Kidney tubule cell (primary cell): ENCODE data around the gene PHGDH.
A peak's percentile ranks its signal among the peaks of the same experiment; 100 is the strongest.
"Not testable (repeated sequence)": the region's sequence is repeated elsewhere in the genome, so short reads cannot be mapped to it uniquely, and the experiment has no call there.

Source experiments
- DNase-seq: peaks from one replicate; pipeline ENCODE4 v3.0.0-alpha.2; 2018; ENCODE audit warnings: low spot score

PHGDH gene

DNA sequence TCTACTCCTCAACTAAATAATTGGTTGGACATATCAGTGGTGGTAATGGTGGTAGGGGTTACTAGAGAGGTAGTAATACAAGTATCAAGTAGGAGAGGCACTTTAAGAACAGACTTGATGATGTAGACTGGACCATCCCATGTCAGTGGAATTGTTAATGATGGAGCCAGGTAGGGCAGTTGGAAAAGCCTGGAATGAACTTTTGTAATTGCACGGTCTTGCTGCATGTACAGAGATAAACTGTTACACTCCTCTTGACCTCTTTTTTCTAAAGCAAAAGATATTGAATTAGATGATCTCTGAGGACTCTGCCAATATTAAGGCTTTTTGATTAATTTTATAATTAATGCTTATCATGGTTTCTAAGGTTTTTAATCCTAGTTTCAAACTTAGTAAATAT is 51.2 kb downstream of the PHGDH start:
- DNase-seq = no peak

DNA sequence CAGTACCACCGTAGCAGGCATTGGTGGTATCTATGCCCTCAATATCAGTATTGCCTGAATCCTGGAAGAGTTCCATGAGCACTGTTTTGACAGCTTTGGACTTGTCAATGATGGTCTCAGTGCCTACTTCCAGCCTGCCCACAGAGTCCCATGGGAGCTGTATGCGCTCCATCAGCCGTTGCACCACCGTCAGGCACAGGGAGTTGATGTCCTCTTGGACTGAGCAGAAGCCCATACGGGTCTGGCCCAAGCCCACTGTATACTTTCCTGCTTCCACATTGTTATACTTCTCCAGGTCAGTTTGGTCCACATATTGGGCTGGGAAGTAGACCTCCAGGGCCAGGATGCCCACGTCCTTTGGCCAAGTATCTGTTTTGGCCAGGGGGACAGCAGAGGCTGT is 52.5 kb downstream of the PHGDH start:
- DNase-seq = no peak

DNA sequence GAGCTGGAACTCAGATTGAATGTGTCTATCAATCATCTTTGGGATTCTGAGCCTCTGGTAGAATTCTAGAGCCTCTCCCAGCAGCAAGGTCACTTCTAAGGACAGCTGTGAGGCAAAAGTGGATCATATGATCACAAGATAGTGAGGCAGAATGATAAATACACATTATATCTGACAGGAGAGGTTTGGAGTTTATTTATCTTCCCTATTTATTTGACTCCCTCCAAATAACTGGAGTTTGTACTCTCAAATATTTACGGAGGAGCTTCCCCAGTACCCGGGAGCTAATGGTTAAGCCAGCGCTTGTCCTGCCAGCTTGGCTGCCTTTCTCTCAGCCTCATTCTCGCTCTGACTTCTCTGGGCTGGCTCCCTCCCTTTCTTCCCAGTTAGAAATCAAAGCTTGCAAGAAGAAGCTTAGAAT is 54.6 kb downstream of the PHGDH start:
- no peak for DNase-seq

DNA sequence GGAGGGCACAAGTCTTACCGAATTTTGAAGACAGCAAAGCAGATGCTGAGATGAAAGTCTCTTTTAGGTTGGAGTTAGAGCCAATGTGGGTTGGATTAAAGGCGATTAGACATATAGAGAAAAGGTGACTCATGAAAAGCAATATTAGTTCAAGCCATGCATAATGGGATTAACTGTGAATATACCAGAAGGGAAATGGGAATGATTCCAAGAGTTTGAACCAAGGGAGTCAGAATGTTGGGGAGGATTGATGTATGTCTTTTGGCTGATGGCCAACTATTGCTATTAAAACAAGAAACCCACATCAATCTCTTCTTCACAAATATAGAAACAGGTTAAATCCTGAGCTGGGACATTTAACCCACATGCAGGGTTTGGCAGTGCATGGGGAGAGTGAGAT is 55.8 kb downstream of the PHGDH start:
- no peak for DNase-seq

DNA sequence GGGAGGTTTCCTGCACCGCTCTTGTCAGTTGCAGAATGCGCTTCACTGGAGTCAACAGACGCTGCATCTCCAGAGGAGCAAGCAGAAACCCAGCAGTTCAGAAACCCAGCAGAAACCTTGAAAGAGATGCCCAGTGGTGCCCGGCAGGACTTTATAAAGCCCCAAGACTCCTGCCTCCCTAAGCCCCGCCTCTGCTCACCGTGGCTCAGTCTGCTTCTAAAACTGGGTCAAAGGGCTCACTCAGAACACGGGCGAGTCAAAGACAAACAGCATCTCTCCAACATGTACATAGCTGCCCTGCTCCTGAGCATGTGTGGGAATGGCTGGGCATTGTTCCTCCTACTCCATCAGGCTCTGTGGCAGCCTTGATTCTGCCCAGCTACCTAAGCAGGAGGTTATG is 57.0 kb downstream of the PHGDH start, which contains the start of gene HMGCS2:
Gene HMGCS2, minus strand, starts transcription at position 128 of the 400 bp plus-strand sequence. Its CDS starts 61 bp downstream, at position 67.
- no peak for DNase-seq

DNA sequence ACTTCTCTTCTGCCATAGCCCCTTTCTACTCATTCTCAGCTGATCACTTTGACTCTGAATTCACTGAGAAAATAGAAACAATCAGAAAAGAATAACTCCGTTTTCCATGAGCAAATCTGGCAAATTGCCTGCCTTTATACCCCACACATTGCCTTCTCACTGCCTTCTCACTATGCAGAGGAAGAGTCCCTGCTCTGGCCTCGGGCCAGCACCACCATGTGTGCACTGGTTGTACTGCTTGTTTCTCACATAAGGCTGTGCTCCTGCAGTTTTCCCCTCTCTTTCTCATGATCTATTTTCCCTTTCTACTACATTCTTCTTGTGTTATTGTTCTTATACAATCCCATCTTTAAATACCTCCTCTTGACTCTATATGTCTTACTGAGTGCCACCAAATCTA is 59.3 kb downstream of the PHGDH start:
- peak; percentile 26 for DNase-seq

DNA sequence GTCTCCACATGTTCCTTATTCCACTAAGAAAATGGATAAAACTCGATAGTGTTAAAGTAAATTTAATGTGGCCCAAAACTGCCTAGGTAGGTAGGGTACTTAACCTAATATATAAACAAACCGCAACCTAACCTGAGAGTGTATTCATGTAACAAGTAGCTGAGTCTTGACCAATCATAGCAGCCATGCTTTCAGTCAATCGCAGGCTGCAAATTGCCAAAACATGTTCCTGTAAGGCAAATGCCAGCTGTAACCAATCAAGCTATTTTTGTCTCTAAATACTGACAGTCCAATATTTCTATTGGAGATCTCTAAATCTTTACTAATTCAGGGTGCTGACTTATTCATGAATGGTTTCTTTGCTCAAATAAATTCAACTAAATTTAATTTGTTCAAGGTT is 60.0 kb downstream of the PHGDH start:
- DNase-seq = no peak

DNA sequence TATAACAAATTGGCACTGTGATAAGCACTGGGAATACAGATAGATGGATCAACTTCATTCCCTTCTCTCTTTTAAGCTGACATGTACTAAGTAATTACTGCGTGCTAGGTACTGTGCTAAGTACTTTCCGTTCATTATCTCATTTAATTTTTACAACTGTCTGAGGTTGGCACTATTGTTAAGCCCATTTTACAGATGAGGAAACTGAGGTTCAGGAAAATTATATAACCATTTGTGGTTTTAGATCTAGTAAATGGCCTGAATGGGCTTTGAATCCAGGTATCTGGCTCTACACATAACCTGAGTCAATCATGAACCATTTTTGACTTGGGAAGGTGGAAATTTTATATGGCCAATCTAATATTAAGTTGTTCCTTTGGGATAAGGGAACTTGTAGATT is 60.6 kb downstream of the PHGDH start:
- DNase-seq = no peak

DNA sequence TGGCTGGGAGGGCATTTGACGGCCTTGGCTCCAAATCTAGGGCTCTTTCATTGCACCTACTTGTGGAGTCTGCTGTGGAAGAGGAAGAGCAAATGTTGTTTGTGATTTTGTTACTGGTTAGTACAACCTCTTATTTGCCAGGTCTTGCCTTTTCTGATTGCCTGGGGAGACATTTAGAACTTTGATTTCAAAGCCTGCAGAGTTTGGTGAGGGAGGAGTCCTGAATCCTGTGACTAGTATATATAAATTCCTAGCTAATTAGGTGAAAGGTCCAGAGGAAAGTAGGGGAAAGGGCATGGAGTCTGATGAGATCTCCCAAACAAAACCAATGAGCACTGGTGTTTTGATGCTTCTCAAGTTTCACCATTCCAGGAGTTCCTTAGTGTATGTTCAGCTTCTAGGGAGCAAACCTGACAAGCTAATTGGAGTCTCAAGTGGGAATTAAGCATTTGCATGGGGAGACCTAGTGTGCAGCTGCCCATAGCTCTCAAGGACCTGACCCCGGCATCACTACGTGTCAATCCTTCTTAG is 62.0 kb downstream of the PHGDH start:
- peak; percentile 11 for DNase-seq

DNA sequence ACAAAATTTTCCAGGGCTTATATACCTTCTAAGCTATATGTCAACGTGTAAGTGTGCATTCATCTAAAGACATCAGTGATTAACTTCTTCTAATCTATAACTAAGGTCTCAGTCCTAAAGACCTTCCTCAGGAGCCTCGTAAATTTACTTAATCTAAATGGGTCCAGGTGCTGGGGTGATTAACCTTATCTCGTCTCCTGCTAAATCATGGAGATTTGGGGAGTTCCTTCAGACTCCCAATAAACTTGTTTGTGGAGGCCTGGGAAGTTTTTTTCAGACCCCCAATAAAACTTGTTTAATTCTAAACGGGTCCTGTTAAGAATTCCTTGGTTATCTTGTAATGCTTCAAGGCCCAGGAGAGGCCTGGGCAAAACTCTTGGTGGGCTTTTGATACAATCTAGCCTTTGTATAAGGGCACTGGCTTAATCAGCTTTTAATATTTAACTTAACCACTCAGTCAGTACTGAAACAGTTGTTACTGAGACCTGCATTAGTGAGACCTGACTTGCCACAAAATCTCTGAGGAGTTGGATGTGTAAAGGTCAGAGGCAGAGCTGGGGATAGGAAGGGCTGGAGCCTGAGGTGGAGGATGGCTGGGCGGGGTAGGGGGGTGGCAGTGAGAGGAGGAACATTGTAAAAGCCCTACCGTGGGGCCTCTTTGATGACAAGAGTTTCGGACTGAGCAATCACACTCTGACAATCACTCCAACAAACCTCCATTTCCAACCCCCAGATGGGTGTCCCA is 63.2 kb downstream of the PHGDH start:
- peak; percentile 61 for DNase-seq

DNA sequence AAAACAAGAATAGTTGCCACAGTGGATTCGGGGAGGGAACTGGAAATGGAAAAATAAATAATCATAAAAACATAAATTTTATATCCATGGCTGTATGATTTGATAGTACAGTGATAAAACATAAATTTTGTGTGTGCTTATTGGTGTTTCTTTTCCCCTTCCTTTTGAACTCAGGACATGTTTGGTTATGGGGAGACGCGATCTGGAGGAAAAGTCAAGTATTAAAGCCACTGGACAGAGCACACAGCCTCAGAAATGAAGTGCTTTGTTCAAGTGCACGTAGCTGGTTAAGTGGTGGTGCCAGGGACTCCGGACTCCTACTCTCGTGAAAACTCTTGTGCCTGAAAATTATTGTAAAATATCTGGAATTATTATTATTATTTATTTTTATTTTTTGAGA is 66.6 kb downstream of the PHGDH start:
- DNase-seq = no peak

DNA sequence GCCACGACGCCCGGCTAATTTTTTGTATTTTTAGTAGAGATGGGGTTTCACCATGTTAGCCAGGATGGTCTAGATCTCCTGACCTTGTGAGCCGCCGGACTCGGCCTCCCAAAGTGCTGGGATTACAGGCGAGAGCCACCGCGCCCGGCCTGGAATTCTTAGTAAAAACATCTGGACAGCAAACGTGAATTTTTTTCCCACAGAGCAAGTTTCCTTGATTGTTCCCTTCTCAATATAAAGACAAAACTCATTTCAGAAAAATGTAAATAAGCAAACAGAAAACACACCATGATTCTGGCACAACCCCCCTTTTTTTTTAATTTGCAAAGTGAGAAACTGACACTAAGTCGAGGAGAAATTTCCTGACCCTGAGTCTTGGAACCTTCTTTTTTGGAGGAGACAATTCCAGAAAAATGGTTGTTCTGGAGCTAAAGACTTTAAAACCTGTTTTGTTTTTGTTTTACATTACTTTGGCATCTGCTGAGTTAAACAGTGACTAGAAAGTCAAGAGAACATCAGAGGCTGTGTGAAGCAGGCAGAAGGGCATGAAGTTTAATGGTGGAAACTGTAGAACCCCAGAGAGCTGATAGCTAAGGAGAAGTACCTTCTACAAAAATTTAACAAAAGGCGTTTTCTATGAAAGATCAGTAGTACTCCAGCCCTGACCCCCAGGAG is 67.3 kb downstream of the PHGDH start:
- DNase-seq = no peak

DNA sequence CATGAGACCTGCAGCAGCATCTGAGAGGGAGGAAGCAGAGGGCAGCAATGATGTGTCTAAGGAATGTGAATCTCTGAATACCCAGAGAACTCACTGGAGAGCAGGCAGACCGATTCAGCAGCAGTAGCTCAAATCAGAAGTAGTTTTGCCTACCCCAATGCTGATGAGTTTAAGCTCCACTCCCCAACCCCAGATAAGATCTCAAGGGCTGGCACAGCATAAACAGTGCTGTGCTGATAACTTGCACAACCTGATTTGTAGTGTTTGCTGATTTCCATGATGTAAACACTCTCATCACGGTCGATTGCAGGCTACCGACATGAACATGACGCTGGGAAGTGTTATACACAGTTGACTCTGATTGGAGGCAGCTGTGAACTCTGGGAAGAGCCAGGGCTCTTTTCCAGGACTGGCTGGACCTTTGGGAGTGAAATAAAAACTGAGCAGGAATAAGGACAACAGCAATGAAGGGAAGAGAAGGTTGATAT is 68.2 kb downstream of the PHGDH start:
- peak; percentile 42 for DNase-seq

DNA sequence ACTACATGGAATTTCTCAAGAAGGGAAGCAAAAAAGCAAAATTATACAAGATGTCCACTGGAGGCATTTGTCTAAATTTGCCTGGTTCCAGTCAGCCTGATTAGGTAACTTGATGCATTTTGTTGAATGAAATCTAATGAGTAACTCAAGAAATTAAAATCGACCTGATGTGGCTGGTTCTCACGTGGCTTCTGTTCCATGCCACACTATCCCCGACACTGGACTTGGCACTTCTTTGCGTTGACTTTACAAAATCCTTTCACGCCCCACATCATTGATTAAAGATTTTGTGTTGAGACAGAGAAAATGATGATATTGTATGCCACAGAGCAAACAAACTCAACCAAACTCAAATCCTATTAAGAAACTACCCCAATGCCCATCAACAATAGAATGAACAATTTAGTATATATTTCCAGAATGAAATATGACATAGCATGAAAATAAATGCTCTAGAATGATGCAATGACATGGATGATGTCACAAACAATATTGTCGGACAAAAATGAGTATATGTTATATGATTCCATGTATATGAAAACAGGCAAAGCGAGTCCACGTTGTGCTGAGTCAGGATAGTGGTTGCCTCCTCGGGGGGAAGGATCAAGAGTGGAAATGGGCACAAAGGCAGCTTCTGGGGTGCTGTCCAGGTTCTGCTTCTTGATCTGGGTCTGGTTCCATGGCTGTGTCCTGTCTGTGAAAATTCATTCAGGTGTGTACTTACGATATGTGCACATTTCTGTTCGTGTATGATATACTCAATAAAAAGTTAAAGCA is 69.9 kb downstream of the PHGDH start:
- DNase-seq = no peak

DNA sequence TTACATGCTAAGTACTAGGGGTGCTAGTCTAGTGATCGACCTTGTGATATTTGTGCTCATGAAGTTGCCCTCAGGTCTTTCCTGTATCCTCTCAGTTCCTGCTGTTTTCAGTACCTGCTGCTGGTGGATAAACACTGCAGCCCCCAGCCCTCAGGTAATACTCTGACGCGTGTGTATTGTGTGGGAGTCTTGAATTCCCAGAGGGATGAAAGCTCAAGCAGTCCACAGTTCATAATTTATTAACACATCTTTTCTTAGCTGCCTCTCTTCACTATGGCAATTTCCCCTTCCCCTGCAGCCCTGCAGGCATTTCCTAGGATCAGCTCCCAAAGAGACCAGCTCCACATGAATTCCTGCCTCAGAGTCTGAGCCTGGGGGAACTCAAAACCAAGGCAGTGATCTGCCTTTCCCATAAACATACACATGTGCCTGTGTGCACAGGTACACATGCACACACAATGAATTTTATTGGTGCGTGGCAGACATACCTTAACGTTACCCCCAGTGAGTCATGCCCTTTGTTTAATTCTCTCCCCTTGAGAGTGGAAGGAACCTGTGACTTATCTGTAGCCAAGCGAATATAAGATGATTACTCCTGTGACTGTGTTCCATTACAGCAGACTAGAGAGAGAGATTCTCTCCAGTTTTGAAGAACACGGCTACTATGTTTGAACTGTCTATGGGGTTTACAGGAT is 71.0 kb downstream of the PHGDH start:
- peak; percentile 68 for DNase-seq

DNA sequence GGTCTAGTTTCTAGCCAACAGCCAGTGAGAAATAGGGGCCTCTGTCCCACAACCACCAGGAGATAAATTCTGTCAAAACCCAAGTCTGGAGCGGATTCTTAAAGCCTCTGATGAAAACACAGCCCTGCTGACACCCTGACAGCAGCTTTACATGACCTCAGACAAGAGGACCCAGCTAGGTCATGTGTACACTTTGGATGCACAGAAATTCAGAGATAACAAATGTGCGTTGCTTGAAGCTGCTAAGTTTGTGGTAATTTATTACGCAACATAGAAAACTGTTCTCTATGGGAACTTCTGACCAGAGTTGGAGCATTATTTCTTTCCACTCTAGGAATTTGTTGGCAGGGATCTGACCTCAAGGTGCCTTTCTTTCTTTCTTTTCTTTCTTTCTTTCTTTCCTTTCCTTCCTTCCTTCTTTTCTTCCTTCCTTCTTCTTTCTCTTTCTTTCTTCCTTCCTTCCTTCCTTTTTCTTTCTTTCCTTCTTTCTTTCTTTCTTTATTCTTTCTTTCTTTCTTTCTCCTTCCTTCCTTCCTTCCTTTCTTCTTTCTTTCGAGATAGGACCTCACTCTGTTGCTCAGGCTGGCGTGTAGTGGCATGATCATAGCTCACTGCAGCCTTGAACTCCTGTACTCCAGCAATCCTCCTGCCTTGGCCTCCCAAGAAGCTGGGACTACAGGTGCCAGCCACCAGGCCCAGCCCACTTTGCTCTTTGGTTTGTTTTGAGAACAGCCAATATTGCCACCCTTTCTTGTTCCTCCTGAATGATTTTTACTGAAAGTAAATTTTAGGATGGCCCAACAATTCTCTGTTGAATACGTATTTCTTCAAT is 71.8 kb downstream of the PHGDH start:
- no peak for DNase-seq

DNA sequence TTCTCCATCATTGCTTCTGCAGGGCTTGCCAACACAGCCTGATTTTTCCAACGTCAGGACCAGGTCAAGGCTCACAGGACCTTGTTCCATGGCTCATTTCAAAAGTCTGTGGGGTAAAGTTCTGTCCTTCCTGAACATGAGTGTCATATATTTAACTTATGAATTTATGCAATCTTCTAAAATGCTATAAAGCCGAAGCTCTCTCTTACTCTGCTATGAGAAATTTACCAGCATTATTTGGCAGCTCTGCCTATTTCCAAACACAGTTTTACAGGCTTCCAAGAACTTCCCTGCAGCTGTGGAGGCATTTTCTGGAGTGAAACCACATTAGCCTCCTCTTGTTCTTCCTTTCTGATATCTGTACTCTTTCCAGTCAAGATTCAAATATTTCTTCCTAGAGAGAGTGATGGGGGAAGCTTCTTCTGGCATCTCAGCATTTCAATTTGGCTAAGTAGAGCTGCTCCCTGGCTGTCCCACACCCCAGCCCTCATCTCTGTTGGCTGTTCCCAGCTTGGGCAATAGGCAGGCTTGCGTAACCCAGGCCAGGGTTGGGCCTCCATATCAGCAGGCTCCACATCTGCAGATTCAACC is 72.6 kb downstream of the PHGDH start:
- DNase-seq = no peak

DNA sequence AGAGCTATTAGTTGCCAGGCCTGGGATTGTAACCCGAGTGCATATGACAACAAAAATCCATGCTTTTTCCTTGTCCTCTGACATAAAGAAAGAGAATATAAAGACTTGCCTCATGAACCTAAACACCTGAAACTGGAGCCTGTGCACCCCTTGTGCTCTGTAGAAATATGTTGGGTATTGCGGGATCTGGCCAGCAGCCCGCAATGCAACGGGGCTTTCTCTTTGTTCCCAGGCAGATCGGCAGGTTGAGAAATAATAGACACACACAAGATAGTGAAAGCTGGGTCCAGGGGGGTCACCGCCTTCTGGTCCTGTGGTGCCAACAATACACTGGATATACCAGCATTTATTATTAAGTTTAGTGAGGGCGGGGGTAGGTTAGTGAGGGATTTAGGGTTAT is 74.3 kb downstream of the PHGDH start:
- not testable (repeated sequence) for DNase-seq

DNA sequence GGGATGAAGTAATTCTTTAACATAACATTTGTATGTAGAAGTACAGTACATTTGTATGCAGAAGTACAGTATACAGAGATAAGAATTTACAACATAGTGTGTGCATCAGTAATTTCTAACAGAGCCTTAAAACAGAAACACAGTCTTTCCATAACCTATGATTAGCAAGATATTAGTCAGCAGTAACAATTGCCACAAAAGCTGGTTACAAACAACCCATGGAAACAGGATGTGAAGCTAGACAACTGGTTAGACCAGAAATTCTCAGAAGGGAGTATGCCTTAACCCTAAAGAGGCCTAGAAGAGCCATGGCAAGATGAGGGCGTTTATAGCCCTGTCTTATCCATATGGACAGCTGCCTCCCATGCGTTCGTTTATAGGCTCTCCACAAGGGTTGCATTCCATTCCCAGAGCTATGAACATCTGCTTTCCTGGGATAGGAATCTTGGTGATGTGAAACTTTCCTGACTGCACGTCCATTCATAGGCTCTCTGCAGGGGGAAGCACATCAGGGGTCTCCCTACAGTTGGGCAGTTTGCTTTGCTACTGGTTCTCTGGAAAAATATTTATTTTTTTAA is 74.8 kb downstream of the PHGDH start:
- DNase-seq = peak; percentile 13

DNA sequence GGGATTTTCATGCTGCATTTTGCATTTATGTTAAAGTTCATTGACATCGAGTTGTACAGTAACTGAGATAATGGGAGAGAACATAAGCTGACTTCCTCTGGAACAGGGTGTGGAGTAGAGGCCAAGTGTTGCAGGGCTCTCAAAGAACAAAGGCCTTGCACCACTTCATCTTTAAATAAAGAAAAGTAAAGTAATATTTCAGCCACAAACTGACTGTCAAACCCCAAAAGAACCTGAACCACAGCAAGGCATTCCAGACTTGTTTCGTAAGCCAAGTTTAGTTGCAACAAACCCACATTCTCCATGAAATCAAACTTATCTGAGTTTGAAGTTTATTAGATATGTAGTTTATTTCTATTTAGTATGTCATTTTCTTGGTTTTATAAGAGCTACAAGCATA is 76.0 kb downstream of the PHGDH start:
- DNase-seq = no peak
